D721Med (cell line): ENCODE results near the gene CFAP58.

Experiments
- DNase-seq: peaks from one replicate; pipeline ENCODE4 v3.0.0; 2011; ENCODE audit warnings: low spot score; ENCODE audit not compliant: insufficient read length
- FAIRE-seq: peaks from 2 replicates; lab custom pipeline; 2011; peaks lifted over from hg19 to GRCh38; lab: Jason Lieb, UNC
- TF ChIP-seq, protein P1 (sequence below): IDR thresholded peaks from 2 replicates; pipeline ENCODE4 v1.5.1; 2012; ENCODE audit warnings: mild to moderate bottlenecking, control low read depth; ENCODE audit not compliant: insufficient read depth; ENCODE audit errors: missing control alignments

CFAP58 gene

DNA sequence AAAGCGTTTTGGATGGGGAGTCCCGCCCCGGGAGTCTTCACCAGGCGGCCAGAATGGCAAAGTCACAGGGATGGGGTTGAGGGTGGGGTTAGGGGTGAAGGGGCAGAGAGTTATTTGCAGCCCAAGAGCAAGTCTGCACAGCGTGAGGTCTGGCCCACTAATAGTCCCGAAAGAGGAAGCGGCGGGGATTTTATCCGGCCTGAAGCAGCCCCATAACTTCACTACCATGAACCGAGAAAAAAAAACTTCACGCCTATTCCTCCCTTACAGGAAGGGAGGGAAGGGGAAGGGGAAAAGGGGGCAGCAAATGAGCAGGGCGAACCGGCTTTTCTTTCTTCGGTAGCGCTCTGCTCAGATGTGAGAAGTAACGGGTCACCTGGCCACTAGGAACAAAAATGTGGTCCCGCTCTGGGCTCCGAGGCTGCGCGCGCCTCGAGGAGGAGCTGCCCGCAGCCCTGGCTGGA, 16.1 kb upstream of the CFAP58 start:
- TF ChIP-seq, protein P1, sequence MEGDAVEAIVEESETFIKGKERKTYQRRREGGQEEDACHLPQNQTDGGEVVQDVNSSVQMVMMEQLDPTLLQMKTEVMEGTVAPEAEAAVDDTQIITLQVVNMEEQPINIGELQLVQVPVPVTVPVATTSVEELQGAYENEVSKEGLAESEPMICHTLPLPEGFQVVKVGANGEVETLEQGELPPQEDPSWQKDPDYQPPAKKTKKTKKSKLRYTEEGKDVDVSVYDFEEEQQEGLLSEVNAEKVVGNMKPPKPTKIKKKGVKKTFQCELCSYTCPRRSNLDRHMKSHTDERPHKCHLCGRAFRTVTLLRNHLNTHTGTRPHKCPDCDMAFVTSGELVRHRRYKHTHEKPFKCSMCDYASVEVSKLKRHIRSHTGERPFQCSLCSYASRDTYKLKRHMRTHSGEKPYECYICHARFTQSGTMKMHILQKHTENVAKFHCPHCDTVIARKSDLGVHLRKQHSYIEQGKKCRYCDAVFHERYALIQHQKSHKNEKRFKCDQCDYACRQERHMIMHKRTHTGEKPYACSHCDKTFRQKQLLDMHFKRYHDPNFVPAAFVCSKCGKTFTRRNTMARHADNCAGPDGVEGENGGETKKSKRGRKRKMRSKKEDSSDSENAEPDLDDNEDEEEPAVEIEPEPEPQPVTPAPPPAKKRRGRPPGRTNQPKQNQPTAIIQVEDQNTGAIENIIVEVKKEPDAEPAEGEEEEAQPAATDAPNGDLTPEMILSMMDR = no peak
- FAIRE-seq = no peak

DNA sequence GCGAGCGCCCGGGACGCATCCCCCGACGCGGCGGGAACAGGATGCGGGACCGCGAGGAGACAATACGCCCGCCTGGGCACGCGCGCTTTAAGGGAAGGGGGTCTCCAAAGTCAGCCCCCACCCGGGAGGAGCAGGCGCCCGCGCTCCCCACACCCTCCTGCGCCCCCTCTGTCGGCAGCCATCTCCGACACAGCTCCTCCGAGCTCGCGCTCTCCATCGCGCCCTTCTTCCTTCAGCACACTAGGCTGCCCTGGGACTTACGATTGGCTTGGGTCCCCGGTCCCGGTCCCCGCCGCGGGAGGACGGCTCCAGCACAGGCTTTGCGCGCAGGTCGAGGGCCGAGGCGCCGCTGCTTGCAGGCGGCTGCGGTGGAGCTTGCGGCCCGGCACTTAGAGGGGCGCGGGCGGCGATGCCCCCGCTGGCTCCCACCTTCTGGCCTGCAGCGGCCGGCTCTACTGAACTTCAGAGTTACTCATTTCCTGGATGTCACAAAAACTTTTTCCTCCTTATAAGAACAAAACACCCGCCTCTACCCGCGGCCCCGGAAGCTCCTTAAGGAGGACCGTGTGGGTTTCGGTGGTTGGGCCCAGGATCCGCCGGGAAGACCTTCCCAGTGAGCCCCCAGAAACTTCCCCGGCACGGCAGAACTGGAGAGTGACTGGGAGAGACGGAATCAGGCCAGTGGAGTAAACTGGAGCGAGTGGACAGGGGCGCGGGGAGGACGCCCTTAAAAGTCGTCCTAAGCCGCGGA, 15.5 kb upstream of the CFAP58 start, which contains the start of gene ITPRIP:
TSS of gene ITPRIP (minus strand) at position 481 of the 751 bp plus-strand sequence. CDS start 22,414 bp downstream, outside the sequence.
- FAIRE-seq = no peak
- TF ChIP-seq, protein P1 = peak; percentile 6
- no peak for DNase-seq

More for the DNA sequence above, 16.1 kb upstream of the CFAP58 start:
- no peak for DNase-seq

DNA sequence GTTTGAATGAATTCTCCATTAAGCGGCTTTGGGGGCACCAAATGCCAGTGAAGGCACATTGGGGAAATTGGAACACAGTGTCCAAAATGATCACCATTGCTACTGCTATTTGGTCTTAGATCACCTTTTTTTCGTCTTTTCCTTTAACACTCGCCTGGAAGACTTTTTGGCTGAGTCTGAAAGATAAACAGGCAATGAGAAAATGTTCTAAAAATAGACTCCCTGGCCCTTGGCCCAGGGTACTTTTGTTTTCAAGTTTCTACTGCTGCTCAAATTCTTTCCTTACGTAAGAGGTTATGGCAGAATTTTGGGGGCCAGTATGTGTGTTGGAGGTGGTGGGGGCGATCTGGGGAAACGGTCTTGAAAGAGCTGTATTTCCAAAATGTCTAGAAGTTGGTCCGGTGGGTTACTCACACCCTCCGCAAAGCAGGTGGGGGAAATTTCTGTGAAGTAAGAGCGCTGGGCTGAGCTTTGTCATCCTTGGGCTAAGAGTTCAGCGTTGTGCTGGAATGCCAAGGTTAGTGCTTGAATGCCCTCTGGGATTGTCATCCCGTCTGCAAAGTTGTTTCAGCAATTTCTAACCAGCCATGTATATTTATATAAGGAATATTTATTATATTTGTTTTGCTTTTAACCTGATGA, 14.0 kb upstream of the CFAP58 start:
- no peak for DNase-seq
- FAIRE-seq = no peak
- TF ChIP-seq, protein P1 = no peak

DNA sequence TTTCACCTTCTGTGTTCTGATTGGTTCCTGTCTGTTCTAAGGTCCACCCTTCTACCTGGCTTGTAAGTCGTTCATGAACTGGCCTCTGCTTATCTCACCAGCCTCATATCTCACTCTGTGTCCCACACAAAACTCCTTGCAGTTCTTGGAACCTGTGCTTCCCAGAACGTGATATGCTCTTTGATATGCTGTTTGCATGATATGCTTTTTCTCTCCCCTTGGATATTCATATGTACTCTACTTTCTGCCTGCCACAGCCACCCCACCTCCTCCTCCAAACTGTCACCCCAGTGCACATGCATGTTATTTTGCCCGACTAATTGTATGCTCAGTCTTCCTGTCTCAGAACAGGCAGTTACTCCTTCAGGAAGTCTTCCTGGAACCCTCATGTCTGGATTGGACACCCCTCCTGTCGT, 13.5 kb upstream of the CFAP58 start:
- FAIRE-seq = no peak
- TF ChIP-seq, protein P1 = no peak
- no peak for DNase-seq

DNA sequence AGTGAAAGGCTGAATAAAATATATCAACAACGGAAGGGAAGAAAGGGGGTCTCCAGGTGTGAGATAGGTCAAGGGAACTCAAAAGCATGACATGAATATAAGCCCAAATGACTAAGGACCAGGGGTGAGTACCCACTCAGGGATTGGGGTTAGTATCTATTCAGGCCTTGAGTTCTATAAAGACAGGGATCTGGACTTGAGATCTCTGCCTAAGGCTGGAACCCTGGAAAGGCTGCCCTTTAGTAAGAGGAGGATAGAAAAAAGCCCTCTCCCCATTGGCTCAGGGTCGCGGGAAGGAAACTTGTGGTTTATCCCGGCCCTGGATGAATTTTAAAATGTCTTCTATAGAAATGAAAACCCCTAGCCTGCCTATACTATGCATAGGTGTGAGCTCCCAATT, 13.0 kb upstream of the CFAP58 start:
- TF ChIP-seq, protein P1 = no peak
- DNase-seq = no peak
- FAIRE-seq = no peak

DNA sequence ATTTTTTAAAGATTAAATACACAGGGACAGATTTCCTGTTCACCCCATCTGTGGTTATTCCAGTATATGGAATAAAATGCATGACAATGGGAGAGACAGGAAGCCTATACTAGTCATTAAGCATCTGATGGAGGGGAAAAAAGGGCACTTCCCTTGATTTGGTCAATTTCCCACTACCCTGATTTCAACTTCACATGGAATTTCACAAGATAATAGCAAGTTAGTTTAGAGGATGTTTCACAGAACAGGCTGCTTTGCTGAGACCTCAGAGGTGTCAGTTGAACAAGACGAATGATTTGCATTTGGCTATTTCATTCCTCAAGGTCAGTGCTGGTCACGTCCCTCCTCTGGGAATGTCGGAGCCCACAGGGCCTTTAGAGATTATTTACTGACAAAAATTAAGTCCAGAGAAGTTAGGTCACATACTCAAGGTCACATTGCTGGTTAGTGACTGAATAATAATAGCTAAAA, 10.7 kb upstream of the CFAP58 start:
- DNase-seq = no peak
- TF ChIP-seq, protein P1 = no peak
- FAIRE-seq = no peak
